GM19397 (cell line): ENCODE results near the gene SHISAL1.
"Not testable (repeated sequence)": the region's sequence is repeated elsewhere in the genome, so short reads cannot be mapped to it uniquely, and the experiment has no call there.

Experiments used
- ATAC-seq: cut with Tn5 transposase; IDR thresholded peaks from one replicate; pipeline ENCODE4 v1.9.1; 2021; ENCODE audit warnings: mild to moderate bottlenecking, moderate library complexity; ENCODE audit not compliant: unreplicated experiment

SHISAL1 gene

GRCh38 chr22:44329179-44329796 lies 16.5 kb upstream of the SHISAL1 start:
- ATAC-seq = no peak

- no peak for ATAC-seq
These were observed 16.0 kb upstream of the SHISAL1 start for GRCh38 chr22:44328762-44329161.

GRCh38 chr22:44328326-44328725 lies 15.6 kb upstream of the SHISAL1 start:
- ATAC-seq = no peak

GRCh38 chr22:44326491-44326885 lies 13.7 kb upstream of the SHISAL1 start:
- ATAC-seq = no peak

- no peak for ATAC-seq
These were observed 13.2 kb upstream of the SHISAL1 start for GRCh38 chr22:44325718-44326490.

GRCh38 chr22:44323140-44323790 lies 10.5 kb upstream of the SHISAL1 start:
- ATAC-seq = not testable (repeated sequence)

GRCh38 chr22:44319685-44320084 lies 6.9 kb upstream of the SHISAL1 start:
- no peak for ATAC-seq

- no peak for ATAC-seq
These were observed 6.0 kb upstream of the SHISAL1 start for GRCh38 chr22:44318751-44319150.

- no peak for ATAC-seq
These were observed 5.3 kb upstream of the SHISAL1 start for GRCh38 chr22:44317886-44318637.

GRCh38 chr22:44317123-44317444 lies 4.3 kb upstream of the SHISAL1 start:
- ATAC-seq = no peak

- ATAC-seq = no peak
These were observed 3.8 kb upstream of the SHISAL1 start for GRCh38 chr22:44316393-44317122.

GRCh38 chr22:44314425-44315067 lies 1.8 kb upstream of the SHISAL1 start:
- ATAC-seq = no peak

GRCh38 chr22:44313385-44314006 lies 745 bp upstream of the SHISAL1 start:
- ATAC-seq = no peak

GRCh38 chr22:44311855-44312170 lies 938 bp downstream of the SHISAL1 start:
- no peak for ATAC-seq

- ATAC-seq = no peak
These were observed 1.5 kb downstream of the SHISAL1 start for GRCh38 chr22:44311104-44311854.

- ATAC-seq = no peak
These were observed 3.1 kb downstream of the SHISAL1 start for GRCh38 chr22:44309647-44310046.

GRCh38 chr22:44309137-44309536 lies 3.6 kb downstream of the SHISAL1 start:
- no peak for ATAC-seq

GRCh38 chr22:44307509-44308169 lies 5.1 kb downstream of the SHISAL1 start:
- no peak for ATAC-seq

- no peak for ATAC-seq
These were observed 6.9 kb downstream of the SHISAL1 start for GRCh38 chr22:44305888-44306287.
